Calu3 (cell line): ENCODE measurements around the gene ATF7IP. TPM values are rescaled to one million over a fixed set of nuclear protein-coding genes. Genes with fewer than 3 reads are reported as not detected.

Source experiments
- BruUV-seq: library from RNA; stranded (reverse); fragments of 400-500 nt; replicated peaks from 2 replicates; lab custom pipeline; 2021; lab: Mats Ljungman, UMichigan
- CTCF ChIA-PET: fragments of 300-600 bp; sonication (Branson Sonifier 250); formaldehyde crosslinking; loops from one replicate; lab custom pipeline; 2022; ENCODE audit warnings: antibody characterized with exemption; lab: Charles Lee
- DNase-seq: peaks from one replicate; pipeline ENCODE4 v3.0.0; 2022
- H3K27ac Mint-ChIP-seq: one replicate; pipeline ENCODE4 v1.8.0; 2022; ENCODE audit warnings: mixed read lengths; ENCODE audit not compliant: unreplicated experiment
- H3K27me3 Mint-ChIP-seq: one replicate; pipeline ENCODE4 v1.8.0; 2022; ENCODE audit warnings: mixed read lengths; ENCODE audit not compliant: unreplicated experiment
- H3K36me3 Mint-ChIP-seq: one replicate; pipeline ENCODE4 v1.8.0; 2022; ENCODE audit warnings: mild to moderate bottlenecking, moderate library complexity, mixed read lengths; ENCODE audit not compliant: insufficient read depth, unreplicated experiment
- H3K4me1 Mint-ChIP-seq: one replicate; pipeline ENCODE4 v1.8.0; 2022; ENCODE audit warnings: mild to moderate bottlenecking, low read depth, mixed read lengths; ENCODE audit not compliant: unreplicated experiment
- H3K4me3 Mint-ChIP-seq: one replicate; pipeline ENCODE4 v1.8.0; 2022; ENCODE audit warnings: mild to moderate bottlenecking, low read depth, moderate library complexity, mixed read lengths; ENCODE audit not compliant: unreplicated experiment
- H3K9me3 Mint-ChIP-seq: one replicate; pipeline ENCODE4 v1.8.0; 2022; ENCODE audit warnings: low read depth, mixed read lengths; ENCODE audit not compliant: unreplicated experiment
- CTCF ChIP-seq: fragments of 200-600 bp; IDR thresholded peaks from one replicate; pipeline ENCODE4 v1.8.0; 2022; ENCODE audit warnings: antibody characterized with exemption; ENCODE audit not compliant: unreplicated experiment
- intact Hi-C: fragments of 100-400 bp; cut with micrococcal nuclease; formaldehyde crosslinking; loops from one replicate; pipeline ENCODE4 v1.10.0; 2022; ENCODE audit not compliant: unreplicated experiment
- total RNA-seq: library from RNA; stranded (reverse); gene quantifications from 2 replicates; pipeline ENCODE4 v1.2.3, GENCODE V29; 2022

ATF7IP gene
- total RNA-seq, 1 experiment from 2014 or later = 72.7 TPM

GRCh38 chr12:14408208-14408607 lies 42.7 kb downstream of the ATF7IP start:
- CTCF ChIA-PET = no interaction called here
- intact Hi-C loops = no loop called here
- no TSS peak for BruUV-seq
- Mint-ChIP-seq H3K27ac (no peak overlapping the region), H3K4me1 (peaks cover 8% of the 10 kb centered on the region), H3K27me3 (no peaks in the 10 kb centered on the region), H3K9me3 (no peaks in the 10 kb centered on the region), H3K4me3 (no peak overlapping the region), H3K36me3 (no peaks in the 10 kb centered on the region)
- no peak for DNase-seq
- no peak for TF ChIP-seq CTCF

- H3K27ac Mint-ChIP-seq = no peak overlapping the region
- H3K4me3 Mint-ChIP-seq = no peak overlapping the region
- H3K36me3 Mint-ChIP-seq = no peaks in the 10 kb centered on the region
- intact Hi-C loops = no loop called here
- BruUV-seq = no TSS peak
- no peak for DNase-seq
- CTCF ChIA-PET = no interaction called here
- no peak for TF ChIP-seq CTCF
- no peaks in the 10 kb centered on the region for H3K27me3 Mint-ChIP-seq
- H3K9me3 Mint-ChIP-seq = no peaks in the 10 kb centered on the region
- H3K4me1 Mint-ChIP-seq = no peaks in the 10 kb centered on the region
Observed at GRCh38 chr12:14410177-14410576, 44.7 kb downstream of the ATF7IP start.

- no peak overlapping the region for H3K4me3 Mint-ChIP-seq
- DNase-seq = no peak
- no peaks in the 10 kb centered on the region for H3K9me3 Mint-ChIP-seq
- BruUV-seq = no TSS peak
- no peaks in the 10 kb centered on the region for H3K4me1 Mint-ChIP-seq
- TF ChIP-seq CTCF = no peak
- no peaks in the 10 kb centered on the region for H3K27me3 Mint-ChIP-seq
- H3K36me3 Mint-ChIP-seq = no peaks in the 10 kb centered on the region
- H3K27ac Mint-ChIP-seq = no peak overlapping the region
- intact Hi-C loops = no loop called here
- CTCF ChIA-PET = interaction anchor here (1.0 kb wide), 1 partner anchor 8 kb away, joined by 3 read pairs; no protein-coding TSS in a partner anchor
Observed at GRCh38 chr12:14410841-14411569, 45.5 kb downstream of the ATF7IP start.

- CTCF ChIA-PET = interaction anchor here (2.1 kb wide), 1 partner anchor 51 kb away, joined by 13 read pairs; the partner anchor contains the start of gene ATF7IP
- intact Hi-C loops = loop anchor here (2.0 to 5.0 kb wide), 2 partner anchors 50 to 159 kb away; no protein-coding TSS in a partner anchor
- no peaks in the 10 kb centered on the region for H3K9me3 Mint-ChIP-seq
- H3K27me3 Mint-ChIP-seq = no peaks in the 10 kb centered on the region
- peak overlapping the region; percentile 48 for H3K27ac Mint-ChIP-seq
- peak; percentile 38 for DNase-seq
- H3K4me1 Mint-ChIP-seq = peaks cover 8% of the 10 kb centered on the region
- TF ChIP-seq CTCF = no peak
- H3K36me3 Mint-ChIP-seq = no peaks in the 10 kb centered on the region
- BruUV-seq = no TSS peak
- no peak overlapping the region for H3K4me3 Mint-ChIP-seq
Observed at GRCh38 chr12:14416658-14417057, 51.2 kb downstream of the ATF7IP start.
